ENCODE results near the gene OR52W1.

DNA sequence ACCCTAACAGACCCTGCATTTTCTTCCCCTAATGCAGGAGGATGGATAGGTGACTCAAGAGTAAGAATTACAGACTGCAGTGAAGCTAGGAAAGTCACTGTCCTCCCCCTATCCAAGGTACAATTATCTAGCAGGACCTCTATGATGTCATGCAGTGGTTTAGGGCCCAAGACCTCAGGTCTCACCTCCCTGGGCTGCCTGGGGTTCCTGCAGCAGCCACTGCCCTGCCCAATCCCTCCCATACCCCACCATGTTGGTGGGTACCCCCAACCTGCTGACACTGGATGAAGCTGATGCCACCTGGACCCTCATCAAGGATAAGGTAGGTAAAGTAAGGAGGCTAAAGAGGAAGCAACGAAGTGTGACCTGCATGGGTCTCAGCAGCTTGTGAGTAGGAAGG, 6.3 kb downstream of the OR52W1 start, which contains the start of gene C11orf42:
- TF ChIP-seq POLR2A (IDR thresholded peaks at IDR 0.05; ENCODE audit: low read depth) = no peak
- TF ChIP-seq, protein P1, sequence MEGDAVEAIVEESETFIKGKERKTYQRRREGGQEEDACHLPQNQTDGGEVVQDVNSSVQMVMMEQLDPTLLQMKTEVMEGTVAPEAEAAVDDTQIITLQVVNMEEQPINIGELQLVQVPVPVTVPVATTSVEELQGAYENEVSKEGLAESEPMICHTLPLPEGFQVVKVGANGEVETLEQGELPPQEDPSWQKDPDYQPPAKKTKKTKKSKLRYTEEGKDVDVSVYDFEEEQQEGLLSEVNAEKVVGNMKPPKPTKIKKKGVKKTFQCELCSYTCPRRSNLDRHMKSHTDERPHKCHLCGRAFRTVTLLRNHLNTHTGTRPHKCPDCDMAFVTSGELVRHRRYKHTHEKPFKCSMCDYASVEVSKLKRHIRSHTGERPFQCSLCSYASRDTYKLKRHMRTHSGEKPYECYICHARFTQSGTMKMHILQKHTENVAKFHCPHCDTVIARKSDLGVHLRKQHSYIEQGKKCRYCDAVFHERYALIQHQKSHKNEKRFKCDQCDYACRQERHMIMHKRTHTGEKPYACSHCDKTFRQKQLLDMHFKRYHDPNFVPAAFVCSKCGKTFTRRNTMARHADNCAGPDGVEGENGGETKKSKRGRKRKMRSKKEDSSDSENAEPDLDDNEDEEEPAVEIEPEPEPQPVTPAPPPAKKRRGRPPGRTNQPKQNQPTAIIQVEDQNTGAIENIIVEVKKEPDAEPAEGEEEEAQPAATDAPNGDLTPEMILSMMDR (IDR thresholded peaks at IDR 0.05) = no peak
- TF ChIP-seq EP300 (IDR thresholded peaks at IDR 0.05) = no peak
- TF ChIP-seq POLR2AphosphoS5 (IDR thresholded peaks at IDR 0.05) = no peak

All from esophagus muscularis mucosa (tissue), 4 donors.